GM21367 (cell line): ENCODE results near the gene KCNMA1.

ENCODE experiments used
- ATAC-seq: cut with Tn5 transposase; IDR thresholded peaks from one replicate; pipeline ENCODE4 v1.9.1; 2021; ENCODE audit not compliant: unreplicated experiment

The KCNMA1 gene

DNA sequence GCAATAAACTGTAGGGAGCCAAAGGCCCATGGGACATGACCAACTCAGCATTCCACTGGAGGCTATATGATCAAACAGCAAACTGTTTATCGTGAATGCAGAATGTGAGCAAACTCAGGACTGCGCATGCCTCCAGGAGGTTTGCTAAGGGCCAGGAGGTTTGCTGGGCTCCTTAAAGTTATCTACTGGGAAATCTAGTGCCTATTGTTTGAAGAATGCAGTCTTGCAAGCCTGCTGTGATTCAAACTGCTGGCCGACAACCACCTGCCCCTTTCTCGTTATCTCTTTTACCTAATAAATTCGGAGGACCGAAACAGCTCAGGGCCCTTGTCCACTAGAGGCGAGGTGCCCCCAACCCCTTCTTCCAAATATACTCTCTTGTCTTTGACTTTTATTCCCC lies 404.1 kb downstream of the KCNMA1 start:
- no peak for ATAC-seq

DNA sequence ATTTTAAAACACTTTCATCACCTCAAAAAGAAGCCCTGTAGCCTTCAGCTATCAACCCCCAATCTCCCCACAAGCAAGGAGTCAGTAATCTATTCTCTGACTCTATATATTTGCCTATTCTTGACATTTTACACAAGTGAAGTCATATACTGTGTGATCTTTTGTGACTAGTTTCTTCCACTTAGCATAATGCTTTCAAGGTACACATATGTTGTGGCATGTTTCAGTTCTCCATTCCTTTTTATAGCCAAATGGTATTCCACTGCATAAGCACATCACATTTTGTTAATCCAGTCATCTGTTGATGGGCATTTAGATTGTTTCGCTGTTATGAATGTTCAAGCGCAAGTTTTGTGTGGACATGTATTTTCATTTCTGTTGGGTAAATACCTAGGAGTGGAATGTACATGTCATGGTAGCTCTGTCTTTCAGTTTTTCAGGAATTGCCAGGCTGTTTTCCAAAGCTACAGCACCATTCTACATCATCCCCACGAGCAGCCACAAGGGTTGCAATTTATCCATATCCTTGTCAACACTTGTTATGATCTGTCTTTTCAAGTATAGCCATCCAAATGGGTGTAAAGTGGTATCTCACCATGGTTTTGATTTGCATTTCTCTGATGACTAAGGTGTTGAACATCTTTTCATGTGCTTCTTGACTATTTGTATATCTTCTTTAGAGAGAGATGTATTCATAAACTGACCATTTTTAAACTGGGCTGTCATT lies 405.6 kb downstream of the KCNMA1 start:
- ATAC-seq = no peak

DNA sequence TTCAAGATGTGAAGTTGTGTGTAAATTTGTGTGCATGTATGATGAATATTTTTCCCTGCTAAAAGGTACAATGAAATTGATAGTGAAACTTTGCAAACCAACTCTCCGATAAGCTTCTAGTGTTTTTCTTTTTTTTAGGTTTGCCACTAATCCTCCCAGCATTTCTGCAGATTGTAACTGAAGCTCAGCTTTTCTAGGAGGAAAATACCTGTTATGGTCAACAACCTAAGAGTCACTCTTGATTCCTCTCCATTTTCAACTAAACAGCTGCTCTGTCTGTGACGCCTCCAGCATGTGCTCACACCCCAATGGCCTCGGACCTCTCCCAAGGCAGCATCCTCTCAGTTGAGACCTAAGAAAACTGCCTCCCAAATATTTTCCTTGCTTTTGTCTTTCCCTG lies 406.2 kb downstream of the KCNMA1 start:
- ATAC-seq = no peak

DNA sequence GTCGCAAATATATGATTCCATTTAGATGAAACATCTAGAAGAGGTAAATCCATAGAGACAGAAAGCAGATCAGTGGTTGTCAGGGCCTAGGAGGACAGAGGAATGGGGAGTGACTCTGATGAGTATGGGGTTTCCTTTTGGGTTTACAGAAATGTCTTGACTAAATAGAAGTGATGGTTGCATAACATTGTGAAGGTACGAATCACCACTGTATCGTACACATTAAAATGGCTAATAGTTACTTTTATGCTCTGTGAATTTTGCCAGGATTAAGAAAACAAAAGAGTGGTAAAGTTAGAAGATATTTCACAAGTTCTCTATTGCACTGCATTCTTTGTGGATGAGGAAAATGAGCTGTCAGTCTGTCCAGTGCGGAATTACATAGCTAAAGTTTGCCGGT lies 407.4 kb downstream of the KCNMA1 start:
- ATAC-seq = no peak

DNA sequence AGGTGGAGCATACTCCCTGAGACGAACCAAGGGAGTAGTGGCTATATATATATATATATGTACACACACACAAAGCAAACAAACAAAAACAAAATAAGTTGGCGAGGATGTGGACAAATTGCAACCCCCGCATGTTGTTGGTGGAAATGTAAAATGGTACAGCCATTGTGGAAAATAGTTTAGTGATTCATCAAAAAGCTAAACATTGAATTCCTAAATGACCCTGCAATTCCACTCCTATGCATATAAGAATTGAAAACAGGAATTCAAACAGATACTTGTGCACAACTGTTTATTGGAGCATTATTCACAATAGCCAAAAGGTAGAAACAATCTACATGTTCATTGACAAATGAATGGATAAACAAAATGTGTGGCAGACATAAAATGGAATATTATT lies 407.9 kb downstream of the KCNMA1 start:
- no peak for ATAC-seq

DNA sequence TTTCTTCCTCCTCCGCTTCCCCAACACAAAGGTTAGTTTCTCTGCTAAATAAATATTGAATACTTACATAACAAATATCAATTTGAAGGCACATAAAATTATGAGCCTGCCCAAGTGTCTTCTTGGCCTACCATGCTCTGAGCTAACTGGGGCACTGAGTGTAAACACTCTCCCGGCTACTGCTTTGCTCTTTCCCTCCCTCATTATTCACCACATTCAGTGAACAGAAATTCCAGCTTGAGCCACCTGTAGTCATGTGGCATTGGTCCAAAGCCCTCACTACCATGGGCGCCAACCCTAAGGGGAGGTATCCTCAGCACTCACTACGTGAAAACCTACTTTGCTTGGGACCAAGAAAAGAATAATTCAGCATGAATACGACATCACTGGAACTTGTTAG lies 409.0 kb downstream of the KCNMA1 start:
- no peak for ATAC-seq

DNA sequence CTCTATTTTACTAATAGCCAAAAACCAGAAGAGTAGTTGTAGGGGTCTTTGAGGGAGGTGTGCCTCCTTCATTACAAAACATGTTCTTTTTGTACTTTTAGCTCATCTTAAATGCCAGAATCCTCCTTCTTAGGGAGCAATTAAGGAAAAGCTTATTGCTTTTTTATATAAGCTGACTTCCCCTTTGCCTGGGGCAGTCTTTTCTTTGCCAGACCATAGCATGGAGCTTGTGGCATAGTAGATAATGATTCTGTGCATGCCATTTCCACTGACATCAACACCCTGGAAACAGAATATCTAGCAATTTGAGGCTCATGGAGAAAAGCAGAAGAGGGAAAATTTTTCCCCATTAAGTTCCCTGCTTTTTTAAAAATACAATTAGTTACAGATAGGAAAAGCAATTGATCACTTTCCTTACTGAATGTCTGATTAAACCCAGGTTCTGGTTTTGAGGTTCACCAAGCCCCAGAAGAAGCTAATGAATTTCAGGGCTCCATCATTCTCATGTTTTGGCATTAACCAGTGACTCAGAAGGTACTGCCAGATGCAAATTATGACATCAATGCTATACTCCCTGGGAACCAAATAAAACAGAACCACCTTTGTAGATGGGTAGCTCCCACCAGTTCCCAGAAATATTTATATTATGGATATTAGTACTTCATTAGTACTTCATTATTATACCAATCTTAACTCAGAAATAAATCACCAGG lies 410.6 kb downstream of the KCNMA1 start:
- no peak for ATAC-seq

DNA sequence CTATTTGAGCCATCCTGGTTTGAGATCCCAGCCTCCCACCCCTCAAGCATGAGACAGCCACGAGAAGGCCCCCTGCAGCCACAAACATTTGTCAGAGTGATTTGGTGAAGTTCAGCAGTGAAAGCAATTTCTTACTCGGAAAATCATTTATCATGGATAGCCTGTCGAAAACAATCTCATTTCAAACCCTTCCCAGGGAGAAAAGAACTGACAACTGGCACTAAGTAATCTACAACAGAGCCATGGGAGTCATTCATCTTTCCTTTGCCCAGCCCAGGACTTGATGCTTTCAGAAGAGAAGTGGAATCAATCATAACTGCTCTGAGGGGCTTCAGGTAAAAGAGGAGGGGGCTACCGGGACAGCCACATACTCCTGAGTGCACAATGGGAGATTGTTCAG lies 411.2 kb downstream of the KCNMA1 start:
- ATAC-seq = no peak

DNA sequence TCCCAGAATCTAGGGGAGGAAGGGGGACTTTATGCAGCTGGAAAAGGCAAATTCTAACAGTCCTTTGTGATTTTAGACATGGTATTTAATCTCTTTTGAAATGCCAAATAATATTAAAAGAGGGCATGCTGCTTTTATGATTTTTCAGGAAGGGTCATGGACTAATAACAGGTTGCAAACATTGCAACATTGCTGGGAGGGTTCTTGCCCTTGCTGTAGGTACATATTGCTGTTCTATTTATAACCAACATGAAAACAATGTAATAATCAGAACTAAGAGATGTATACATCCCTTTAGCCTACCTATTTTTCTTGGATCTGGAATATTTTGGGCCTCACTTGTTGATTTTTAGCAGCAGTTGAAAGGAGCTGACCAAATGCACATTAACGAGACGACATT lies 411.6 kb downstream of the KCNMA1 start:
- ATAC-seq = no peak

DNA sequence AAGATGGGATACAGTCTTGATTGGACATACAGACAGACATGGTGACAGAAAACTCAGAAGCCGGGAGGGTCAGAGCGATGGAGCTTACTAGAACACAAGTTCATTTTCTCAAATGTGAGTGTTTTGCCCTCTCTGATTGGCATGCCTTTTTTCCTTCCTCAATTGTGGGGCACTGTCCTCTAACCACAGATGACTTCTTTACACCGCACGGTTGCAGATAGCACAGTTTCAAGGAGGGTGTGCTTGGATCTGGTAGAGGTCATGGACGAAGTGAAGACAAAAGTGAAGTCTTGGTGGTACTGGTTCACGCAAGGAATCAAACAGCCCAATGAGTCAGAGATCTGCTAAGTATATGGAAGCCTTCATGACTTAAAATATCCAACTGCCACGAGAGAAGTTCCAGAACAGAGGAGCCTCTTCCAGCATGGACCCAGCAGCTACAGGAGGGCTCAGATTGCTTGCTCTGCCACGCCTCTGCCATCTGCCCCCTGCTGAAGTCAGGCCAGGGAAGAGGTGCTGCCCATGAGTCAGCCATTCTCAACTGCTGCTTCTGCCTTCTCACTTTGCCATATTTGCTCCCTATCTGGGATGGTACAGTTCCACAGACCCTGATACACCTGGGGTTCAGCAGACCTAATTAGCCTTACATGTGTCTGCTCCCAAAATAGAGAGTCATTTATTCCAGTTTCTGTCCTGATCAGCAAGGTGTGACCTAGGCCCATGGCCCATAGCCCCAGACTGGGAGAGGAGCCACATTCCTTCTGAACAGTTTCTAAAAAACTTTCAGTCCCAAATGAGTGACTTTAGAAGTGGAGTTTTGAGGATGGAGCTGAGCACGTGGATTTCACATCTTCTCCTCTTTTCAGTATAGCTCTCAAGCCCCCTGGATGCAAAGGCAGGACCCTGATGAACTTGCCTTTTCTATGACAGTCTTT lies 413.8 kb downstream of the KCNMA1 start:
- ATAC-seq = no peak

DNA sequence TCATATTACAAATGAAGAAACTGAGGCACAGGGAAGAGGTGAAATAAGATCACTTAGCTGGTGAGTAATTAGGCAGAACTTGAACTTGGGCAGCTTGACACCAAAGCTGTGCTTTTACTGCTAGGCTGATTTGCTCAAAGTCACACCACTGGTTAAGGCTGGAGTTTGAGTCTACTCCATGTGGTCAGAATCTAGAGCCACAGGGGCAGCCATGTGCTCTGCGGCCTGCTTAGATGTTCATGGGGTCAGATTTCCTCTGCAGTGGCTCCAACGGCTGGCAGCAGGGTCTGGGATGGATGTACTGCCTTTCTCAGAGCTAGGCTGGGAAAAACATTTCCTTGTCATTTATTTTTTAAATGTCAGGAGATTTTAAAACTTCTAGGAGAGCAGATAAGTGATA lies 417.5 kb downstream of the KCNMA1 start:
- no peak for ATAC-seq

DNA sequence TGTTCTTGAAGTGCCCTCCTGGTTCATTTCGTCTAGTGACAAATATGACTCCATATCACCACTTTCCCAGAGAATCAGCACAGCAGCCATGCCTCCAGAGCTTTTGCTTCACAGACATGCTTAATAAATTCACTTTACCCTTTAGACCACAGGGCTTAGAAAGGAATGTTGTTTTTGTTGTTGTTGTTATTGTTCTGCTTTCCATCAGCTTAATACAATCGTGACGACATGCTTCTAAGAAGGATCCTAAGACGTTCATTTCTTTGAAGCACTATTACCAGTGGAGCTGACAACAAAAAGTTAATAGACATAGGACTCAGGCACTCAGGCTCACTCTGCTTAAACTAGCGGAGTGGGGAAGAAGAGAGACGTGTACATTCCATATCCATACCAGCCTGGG lies 418.6 kb downstream of the KCNMA1 start:
- no peak for ATAC-seq

DNA sequence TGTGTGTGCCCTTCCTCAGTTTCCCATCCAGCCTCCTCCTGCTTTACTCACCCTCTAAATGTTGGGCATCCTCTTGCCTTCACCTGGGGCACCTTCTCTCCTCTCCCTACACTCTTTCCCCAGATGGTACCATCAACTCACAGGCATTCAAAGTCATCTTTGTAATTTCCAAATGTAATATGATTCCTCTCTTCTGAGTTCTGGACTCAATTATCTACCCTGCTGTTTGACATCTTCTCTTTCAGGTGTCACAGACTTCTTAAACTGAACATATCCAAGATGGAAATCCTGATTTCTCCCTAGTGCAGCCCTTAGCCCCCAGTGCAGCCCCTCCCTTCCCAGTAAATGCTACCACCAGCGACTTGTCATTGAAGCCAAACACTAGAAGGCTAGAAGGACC lies 422.8 kb downstream of the KCNMA1 start:
- ATAC-seq = no peak

DNA sequence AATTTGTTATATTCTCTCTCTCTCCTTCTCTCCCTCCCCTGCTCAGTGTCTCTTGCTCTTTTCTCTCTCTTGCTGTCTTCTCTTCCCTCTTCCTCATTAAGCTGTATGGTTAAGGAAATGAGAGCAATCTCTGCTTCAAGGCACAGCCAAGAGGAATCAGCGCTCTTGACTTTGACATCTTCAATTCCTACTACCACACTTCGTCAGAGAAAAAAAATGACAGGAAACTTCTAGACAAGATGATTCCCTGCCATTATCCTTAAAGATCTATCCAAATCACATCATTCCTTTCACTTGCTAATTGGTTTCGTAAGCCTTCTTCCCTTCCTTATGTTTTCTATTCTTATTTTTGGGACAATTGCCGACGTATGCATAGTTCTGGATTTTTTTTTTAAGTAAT lies 425.0 kb downstream of the KCNMA1 start:
- ATAC-seq = no peak

DNA sequence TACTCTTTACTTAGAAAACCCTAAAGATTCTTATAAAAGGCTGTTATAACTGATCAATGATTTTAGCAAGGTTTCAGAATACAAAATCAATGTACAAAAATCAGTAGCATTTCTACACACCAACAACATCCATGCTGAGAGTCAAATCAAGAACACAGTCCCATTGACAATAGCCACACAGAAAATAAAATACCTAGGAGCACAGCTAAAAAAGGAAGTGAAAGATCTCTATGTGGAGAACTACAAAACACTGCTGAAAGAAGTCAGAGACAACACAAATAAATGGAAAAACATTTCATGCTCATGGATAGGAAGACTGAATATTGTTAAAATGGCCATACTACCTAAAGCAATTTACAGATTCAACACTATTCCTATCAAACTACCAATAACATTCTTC lies 427.0 kb downstream of the KCNMA1 start:
- no peak for ATAC-seq

DNA sequence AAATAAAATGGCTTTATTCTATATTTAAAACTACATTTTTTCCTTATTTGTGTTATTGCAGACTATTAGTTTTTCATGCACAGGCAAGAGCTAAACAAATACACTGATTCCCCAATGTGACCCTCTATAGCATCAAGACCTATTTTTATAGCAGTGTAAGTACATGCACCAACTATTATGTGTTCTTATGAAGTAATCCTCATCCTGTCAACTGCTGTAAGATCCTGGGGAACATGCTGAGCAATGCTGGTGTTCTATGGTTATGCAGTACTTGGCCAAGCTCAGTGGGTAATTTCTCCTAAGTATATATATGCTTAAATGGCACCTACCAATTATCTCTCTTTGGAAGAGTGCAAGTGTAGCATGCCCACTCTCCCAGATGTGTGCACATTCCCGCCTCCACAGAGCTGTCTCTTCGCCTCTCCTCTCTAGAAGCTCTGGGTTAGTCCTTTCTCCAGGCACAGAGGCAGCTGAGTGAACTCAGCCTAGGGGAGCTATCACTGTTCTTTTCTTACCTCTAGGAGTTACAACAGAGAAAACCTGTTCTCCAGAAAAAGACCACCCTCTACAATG lies 428.8 kb downstream of the KCNMA1 start:
- ATAC-seq = no peak

DNA sequence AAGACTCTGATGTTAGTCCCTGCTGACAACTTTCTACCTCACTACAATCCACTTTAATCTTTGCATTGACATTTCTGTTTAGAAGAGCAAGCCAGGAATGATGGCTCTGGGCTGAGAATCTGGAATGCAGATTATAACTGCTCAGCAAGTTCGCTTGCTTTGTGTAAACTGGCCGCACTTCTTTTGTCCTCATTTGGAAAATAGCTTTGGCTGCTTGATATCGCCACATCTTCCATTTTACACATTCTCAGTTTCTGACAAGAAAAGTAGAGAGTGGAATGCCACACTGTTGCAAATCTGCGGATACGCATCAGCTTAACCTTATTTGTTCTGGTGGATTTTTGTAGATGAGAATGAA lies 429.8 kb downstream of the KCNMA1 start:
- ATAC-seq = no peak

DNA sequence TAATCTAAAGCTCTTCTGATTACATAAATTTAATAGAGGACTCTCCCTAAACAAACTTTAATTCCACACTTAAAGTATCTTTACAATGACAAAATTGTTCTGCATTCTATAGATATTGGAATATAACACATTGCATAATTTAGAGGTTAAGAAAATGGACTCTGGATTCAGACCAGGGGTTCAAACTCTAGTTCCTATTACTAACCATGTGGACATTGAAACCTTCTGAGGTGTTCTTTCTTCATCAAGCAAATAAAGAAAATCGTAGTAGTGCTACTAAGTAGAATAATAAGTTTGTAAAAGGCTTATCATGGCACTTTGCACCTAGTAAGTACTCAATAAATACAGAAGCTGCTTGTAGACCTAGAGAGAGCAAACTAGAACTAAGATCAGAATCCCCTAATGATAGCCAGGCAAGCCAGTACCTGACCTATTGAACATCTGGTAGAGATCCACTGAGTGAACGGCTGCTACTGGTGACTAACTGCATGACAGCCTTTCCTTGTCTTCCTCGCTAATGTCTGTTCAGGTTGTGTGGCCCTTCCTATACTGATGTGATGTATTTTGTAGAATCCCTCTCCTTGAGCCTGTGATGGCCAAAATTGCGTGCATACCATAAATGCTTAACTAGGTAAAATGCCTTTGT lies 430.3 kb downstream of the KCNMA1 start:
- ATAC-seq = no peak

DNA sequence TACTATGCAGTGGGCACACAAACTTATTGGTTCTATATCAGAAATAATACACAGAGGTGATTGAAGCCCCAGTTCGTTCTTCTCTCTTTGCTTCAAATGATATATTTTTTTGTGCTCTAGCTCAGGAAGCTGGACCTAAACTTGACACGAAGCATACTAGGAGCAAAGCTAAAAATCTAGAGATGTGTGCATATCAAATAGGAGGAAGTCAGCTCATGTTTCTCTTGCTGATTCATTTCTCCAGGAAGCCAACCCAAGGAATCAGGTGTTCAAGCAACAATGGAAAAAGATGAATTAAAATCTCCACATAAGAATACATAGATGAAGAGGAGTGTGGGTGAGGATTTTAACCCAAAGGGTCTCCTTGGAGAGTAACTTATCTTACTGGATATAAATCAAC lies 432.5 kb downstream of the KCNMA1 start:
- ATAC-seq = no peak

DNA sequence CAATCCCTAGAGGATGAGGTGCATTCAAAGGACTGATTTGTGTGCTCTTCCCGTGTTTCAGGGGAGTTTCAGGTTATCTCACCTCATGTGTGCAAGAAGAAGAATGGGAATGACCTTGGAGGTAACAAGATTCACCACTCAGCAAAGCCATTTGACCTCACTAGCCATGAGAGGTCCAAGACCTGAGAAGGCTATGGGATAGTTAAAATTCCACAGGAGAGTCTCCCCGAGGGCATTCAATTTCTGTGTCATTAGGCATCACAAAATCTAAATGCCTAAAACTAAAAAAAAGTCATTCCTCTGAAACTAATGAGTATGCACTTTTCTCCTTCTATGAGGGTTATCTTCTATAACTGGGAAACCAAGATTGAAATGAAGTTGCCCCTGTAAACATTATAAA lies 433.4 kb downstream of the KCNMA1 start:
- no peak for ATAC-seq

DNA sequence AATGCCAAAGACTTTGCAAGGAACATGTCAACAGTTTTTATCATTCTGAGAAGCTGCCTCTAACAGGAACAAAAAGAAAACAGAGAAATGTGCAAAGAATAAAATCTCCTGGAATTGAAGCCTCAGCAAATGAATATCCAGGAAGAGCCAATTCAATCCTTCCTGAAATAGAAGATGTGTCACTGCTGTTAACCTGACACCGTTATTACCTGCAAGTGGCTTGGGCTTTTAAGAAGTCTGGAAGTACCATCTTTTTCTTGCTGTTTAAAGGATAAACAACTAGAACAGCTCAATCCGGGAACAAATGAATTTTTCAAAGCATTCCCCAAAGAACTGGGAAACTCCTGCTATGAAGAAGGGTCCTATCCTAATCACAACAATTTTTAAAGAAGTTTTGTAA lies 434.8 kb downstream of the KCNMA1 start:
- no peak for ATAC-seq
